NT2/D1 (cell line): ENCODE measurements around the gene CHD1.

Experiments
- DNase-seq: peaks from one replicate; pipeline ENCODE4 v3.0.0-alpha.2; 2011; ENCODE audit warnings: low read depth, low spot score
- H3K27me3 ChIP-seq: 2 replicates; pipeline ENCODE4 v1.6.0; 2011; ENCODE audit warnings: mild to moderate bottlenecking; ENCODE audit not compliant: insufficient read length, insufficient read depth
- H3K36me3 ChIP-seq: 2 replicates; pipeline ENCODE4 v1.6.1; 2011; ENCODE audit warnings: mild to moderate bottlenecking, low read length, mixed read lengths; ENCODE audit not compliant: insufficient read depth, insufficient read length
- H3K4me1 ChIP-seq: 2 replicates; pipeline ENCODE4 v1.5.1; 2011; ENCODE audit not compliant: insufficient read depth, insufficient read length
- H3K4me3 ChIP-seq: 2 replicates; pipeline ENCODE4 v1.5.1; 2011; ENCODE audit warnings: low read depth; ENCODE audit not compliant: insufficient read length
- H3K9ac ChIP-seq: 2 replicates; pipeline ENCODE4 v1.6.0; 2011; ENCODE audit warnings: low read depth; ENCODE audit not compliant: insufficient read length
- H3K9me3 ChIP-seq: 2 replicates; pipeline ENCODE4 v1.5.1; 2011; ENCODE audit warnings: mild to moderate bottlenecking, low read length; ENCODE audit not compliant: insufficient read depth
- SUZ12 ChIP-seq: IDR thresholded peaks from 2 replicates; pipeline ENCODE4 v1.6.1; 2011; ENCODE audit not compliant: insufficient read length, insufficient read depth; ENCODE audit errors: extremely low read depth
- YY1 ChIP-seq: IDR thresholded peaks from 2 replicates; pipeline ENCODE4 v1.6.1; 2011; ENCODE audit not compliant: insufficient read length, insufficient read depth
- ZNF274 ChIP-seq: IDR thresholded peaks from 2 replicates; pipeline ENCODE4 v1.6.1; 2011; ENCODE audit warnings: mild to moderate bottlenecking, low read depth, low read length

Gene CHD1

DNA sequence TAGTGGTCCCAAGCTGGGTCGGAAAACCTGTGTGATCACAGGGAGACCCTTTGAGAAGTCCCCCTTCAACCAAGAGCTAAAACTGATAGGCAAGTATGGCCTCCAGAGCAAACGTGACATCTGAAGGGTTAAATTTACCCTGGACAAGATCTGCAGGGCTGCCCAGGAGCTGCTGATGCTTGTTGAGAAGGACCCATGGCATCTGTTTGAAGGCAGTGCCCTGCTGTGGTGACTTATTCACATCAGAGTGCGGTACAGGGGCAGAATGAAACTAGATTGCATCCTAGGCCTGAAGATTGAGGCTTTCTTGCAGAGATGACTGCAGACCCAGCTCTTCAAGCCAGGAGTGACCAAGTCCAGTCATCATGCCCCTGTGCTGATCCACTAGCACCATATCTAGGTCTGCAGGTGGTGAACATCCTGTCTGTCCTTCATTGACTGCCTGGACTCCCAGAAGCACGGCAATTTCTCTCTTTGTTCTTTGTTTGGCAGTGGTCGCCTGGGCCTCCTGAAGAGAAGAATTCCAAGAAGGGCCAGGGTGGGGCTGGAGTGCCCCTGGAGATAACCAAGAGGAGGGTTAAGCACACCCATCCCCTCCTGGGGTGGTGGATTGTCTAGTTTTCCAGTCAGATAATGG, 25.7 kb upstream of the CHD1 start:
- no peak overlapping the region for H3K9ac ChIP-seq
- no peaks in the 10 kb centered on the region for H3K27me3 ChIP-seq
- no peak for DNase-seq
- TF ChIP-seq ZNF274, result no peak
- no peak for TF ChIP-seq YY1
- TF ChIP-seq SUZ12, result no peak
- no peaks in the 10 kb centered on the region for H3K36me3 ChIP-seq
- no peaks in the 10 kb centered on the region for H3K9me3 ChIP-seq
- no peaks in the 10 kb centered on the region for H3K4me1 ChIP-seq
- H3K4me3 ChIP-seq, result no peak overlapping the region

DNA sequence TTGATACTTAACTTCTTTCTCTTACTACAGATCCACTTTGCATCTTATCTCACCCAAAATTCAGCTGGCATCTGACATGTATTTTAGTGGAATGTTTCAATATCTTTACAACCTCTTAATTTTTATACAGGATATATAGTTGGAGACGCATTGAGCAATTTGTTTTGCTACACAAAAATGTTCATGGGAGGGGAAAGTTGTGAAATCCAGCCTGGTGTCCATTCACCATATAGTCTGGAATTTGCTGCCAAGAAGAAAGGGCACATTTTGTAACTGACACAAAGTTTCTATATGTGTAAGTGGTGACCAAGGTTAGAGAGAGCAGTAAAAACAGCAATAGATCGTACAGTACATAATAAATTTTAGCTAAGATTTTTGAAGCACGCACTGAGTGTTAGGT, 14.0 kb upstream of the CHD1 start:
- Histone ChIP-seq H3K9me3 (no peaks in the 10 kb centered on the region), H3K27me3 (no peaks in the 10 kb centered on the region), H3K9ac (no peak overlapping the region), H3K4me1 (no peaks in the 10 kb centered on the region), H3K36me3 (no peaks in the 10 kb centered on the region), H3K4me3 (no peak overlapping the region)
- no peak for DNase-seq
- TF ChIP-seq YY1, result no peak
- TF ChIP-seq SUZ12, result no peak
- TF ChIP-seq ZNF274, result no peak

- no peak overlapping the region for H3K9ac ChIP-seq
- no peaks in the 10 kb centered on the region for H3K4me1 ChIP-seq
- no peak for DNase-seq
- H3K27me3 ChIP-seq, result no peaks in the 10 kb centered on the region
- H3K9me3 ChIP-seq, result no peaks in the 10 kb centered on the region
- H3K36me3 ChIP-seq, result no peaks in the 10 kb centered on the region
- H3K4me3 ChIP-seq, result no peak overlapping the region
- TF ChIP-seq SUZ12 (no peak), YY1 (no peak), ZNF274 (no peak)
These were observed 12.5 kb upstream of the CHD1 start for GRCh38 chr5:98941131-98941883.

- Histone ChIP-seq H3K36me3 (no peaks in the 10 kb centered on the region), H3K27me3 (no peaks in the 10 kb centered on the region), H3K4me3 (no peak overlapping the region), H3K4me1 (no peaks in the 10 kb centered on the region), H3K9me3 (no peaks in the 10 kb centered on the region), H3K9ac (no peak overlapping the region)
- TF ChIP-seq SUZ12 (no peak), ZNF274 (no peak), YY1 (no peak)
- no peak for DNase-seq
These were observed 11.8 kb upstream of the CHD1 start for GRCh38 chr5:98940581-98940980.

- DNase-seq, result no peak
- no peak overlapping the region for H3K9ac ChIP-seq
- no peaks in the 10 kb centered on the region for H3K9me3 ChIP-seq
- no peak for TF ChIP-seq SUZ12
- TF ChIP-seq YY1, result no peak
- no peak for TF ChIP-seq ZNF274
- no peaks in the 10 kb centered on the region for H3K4me1 ChIP-seq
- no peaks in the 10 kb centered on the region for H3K36me3 ChIP-seq
- no peaks in the 10 kb centered on the region for H3K27me3 ChIP-seq
- H3K4me3 ChIP-seq, result no peak overlapping the region
These were observed 9.7 kb upstream of the CHD1 start for GRCh38 chr5:98938464-98938863.

GRCh38 chr5:98936948-98937715, 8.3 kb upstream of the CHD1 start:
- H3K4me3 ChIP-seq, result no peak overlapping the region
- H3K4me1 ChIP-seq, result no peaks in the 10 kb centered on the region
- TF ChIP-seq YY1, result no peak
- no peak for TF ChIP-seq ZNF274
- no peak for TF ChIP-seq SUZ12
- H3K9ac ChIP-seq, result no peak overlapping the region
- no peaks in the 10 kb centered on the region for H3K27me3 ChIP-seq
- H3K9me3 ChIP-seq, result no peaks in the 10 kb centered on the region
- DNase-seq, result no peak
- H3K36me3 ChIP-seq, result no peaks in the 10 kb centered on the region

DNA sequence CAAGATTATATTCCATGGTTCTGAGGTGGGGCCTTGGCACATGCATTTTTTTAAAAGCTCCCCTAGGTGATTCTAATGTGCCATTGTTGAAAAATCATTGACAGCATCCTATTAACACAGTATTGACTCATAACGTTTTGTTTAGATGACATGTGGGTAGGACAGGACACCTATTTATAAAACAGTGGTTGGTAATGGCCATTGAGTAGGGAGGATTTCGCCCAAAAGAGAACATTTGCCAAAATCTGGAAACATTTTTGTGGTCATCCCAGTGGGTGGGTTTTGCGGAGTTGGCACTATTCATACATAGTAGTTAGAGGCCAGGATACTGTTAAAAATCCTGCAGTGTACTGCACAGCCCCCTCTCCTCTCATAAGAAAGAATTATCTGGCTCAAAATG, 6.4 kb upstream of the CHD1 start:
- Histone ChIP-seq H3K9ac (no peak overlapping the region), H3K36me3 (peaks cover 4% of the 10 kb centered on the region), H3K9me3 (no peaks in the 10 kb centered on the region), H3K4me1 (no peaks in the 10 kb centered on the region), H3K27me3 (no peaks in the 10 kb centered on the region), H3K4me3 (no peak overlapping the region)
- no peak for TF ChIP-seq SUZ12
- DNase-seq, result no peak
